ENCODE measurements around the gene APOA1.

DNA sequence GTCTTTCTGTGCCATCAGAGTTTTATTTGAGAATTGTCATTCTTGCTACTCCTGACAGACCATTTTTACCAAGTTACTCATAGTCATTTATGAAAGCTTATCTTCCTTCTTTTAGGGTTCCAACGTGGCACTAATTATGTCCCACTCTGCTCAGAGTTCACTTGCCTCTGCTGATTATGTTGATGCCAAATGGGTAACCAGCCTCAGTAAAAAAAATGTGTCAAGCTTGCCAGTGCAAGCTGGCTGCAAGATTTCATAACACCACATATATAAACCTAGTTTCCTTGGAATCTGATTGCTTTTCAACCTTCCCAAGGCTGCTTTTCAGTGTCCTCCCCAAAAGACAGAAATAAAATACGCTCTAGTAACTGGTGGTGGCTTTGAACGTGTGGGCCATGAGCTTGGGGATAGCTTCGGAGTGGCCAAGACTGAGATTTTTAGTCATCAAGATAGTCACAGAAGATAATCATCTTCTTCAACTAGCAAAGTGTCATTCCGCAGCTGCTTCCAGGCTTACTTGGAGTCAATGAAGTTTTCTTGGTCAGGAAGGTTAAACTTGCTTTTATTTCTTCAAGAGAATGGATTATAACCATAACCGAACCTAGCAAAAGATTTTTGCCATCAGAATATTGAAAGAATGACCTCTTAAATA is 29.5 kb upstream of the APOA1 start:
- TF ChIP-seq ELF4 (IDR thresholded peaks at IDR 0.05): no peak
- TF ChIP-seq BHLHE40 (IDR thresholded peaks at IDR 0.05; ENCODE audit: borderline replicate concordance): no peak

All from HEK293T (cell line).